ENCODE measurements around the gene ATP9B. TPM values are rescaled to one million over a fixed set of nuclear protein-coding genes. Genes with fewer than 3 reads are reported as not detected.

Gene ATP9B
- total and polyA plus RNA-seq, 12 donors = 6.7 to 19.7 (median 14.5) TPM

DNA sequence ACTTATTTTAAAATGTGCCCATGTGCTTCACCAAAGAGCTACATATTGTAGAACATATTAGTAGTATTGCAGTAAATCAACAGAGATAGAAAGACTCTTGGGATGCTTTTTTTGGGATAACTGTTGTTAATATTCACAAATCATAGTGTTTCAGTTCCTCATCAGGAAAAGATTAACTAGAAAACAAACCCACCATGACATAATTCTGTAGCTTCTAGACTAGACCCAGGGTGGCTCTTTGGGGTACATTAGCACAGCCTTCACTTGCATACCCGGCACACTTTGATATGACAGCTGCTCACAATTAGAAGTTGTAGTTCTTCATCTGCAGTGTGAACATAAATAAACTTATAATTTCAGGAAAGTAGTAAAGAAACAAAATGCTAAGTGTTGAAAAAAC is 154.2 kb downstream of the ATP9B start:
- Histone ChIP-seq H3K4me3 (no peak overlapping the region), H3K4me1 (peaks cover 0 to 7% (median 0%) of the 10 kb centered on the region in 9 donors), H3K27me3 (no peaks in the 10 kb centered on the region), H3K9me3 (no peaks in the 10 kb centered on the region), H3K27ac (no peak overlapping the region), H3K36me3 (peaks cover 0 to 17% (median 0%) of the 10 kb centered on the region in 9 donors)
- TF ChIP-seq, protein P1, sequence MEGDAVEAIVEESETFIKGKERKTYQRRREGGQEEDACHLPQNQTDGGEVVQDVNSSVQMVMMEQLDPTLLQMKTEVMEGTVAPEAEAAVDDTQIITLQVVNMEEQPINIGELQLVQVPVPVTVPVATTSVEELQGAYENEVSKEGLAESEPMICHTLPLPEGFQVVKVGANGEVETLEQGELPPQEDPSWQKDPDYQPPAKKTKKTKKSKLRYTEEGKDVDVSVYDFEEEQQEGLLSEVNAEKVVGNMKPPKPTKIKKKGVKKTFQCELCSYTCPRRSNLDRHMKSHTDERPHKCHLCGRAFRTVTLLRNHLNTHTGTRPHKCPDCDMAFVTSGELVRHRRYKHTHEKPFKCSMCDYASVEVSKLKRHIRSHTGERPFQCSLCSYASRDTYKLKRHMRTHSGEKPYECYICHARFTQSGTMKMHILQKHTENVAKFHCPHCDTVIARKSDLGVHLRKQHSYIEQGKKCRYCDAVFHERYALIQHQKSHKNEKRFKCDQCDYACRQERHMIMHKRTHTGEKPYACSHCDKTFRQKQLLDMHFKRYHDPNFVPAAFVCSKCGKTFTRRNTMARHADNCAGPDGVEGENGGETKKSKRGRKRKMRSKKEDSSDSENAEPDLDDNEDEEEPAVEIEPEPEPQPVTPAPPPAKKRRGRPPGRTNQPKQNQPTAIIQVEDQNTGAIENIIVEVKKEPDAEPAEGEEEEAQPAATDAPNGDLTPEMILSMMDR (IDR thresholded peaks at IDR 0.05) = no peak
- 99 to 100% methylated on average over 1 of the region's 1 CpG for WGBS, 2 donors
- intact Hi-C loops (cut with DNase I) = no loop called here
- ATAC-seq (no peak), DNase-seq (no peak)

DNA sequence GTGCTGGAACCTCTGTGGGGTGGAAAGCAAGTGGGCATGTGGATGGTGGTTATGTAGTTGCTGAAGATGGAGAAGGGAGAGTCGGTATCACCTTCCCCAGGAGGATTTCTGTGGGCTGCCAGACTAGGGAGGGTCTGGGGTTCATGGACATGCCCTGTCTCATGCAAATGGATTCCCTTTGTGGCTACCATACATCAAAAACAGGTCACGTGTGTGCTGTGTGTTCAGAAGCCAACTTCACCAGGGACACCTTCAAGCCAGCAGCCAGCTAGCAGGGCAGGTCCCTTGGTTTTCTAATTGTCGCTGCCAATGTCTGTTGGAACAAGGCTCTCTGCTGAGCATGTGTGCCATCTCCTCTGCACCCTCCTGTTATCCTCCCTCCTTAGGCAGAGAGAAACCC is 155.2 kb downstream of the ATP9B start:
- WGBS, 2 donors = 92% methylated on average over 3 of the region's 3 CpGs

DNA sequence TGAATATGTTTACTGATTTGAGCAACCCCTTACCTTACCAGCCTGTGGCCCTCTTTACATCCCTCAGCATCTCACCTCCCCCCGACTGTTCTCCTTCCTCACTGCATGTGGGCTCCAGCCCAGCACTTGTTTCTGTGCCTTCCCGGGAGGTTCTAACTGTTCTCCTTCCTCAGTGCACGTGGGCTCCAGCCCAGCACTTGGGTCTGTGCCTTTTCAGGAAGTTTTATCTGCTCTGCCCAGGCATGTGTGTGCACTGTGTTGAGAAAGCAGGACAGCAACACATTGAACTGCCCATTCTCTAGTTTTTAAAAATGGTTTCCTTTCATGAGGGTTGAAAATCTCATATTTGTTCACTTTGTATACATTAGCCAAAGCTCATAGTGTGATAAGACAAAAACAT is 158.4 kb downstream of the ATP9B start:
- intact Hi-C loops (cut with DNase I) = no loop called here
- H3K4me3 ChIP-seq = no peak overlapping the region
- no peak overlapping the region for H3K27ac ChIP-seq
- peaks cover 0 to 4% (median 0%) of the 10 kb centered on the region in 9 donors for H3K4me1 ChIP-seq
- H3K27me3 ChIP-seq = no peaks in the 10 kb centered on the region
- H3K36me3 ChIP-seq = no peaks in the 10 kb centered on the region
- peak in 3 of 8 donors; percentile 29 to 64 (median 37) for ATAC-seq
- DNase-seq = no peak
- 29 to 54% methylated on average over 3 of the region's 3 CpGs for WGBS, 2 donors
- no peaks in the 10 kb centered on the region for H3K9me3 ChIP-seq
- TF ChIP-seq, protein P1 (IDR thresholded peaks at IDR 0.05) = no peak

More for the DNA sequence above, 155.2 kb downstream of the ATP9B start:
- Histone ChIP-seq H3K9me3 (no peaks in the 10 kb centered on the region), H3K4me3 (no peak overlapping the region), H3K36me3 (peaks cover 0 to 17% (median 0%) of the 10 kb centered on the region in 9 donors), H3K4me1 (peaks cover 0 to 4% (median 0%) of the 10 kb centered on the region in 9 donors), H3K27ac (no peak overlapping the region), H3K27me3 (no peaks in the 10 kb centered on the region)
- DNase-seq = no peak
- intact Hi-C loops (cut with DNase I) = no loop called here
- no peak for ATAC-seq
- TF ChIP-seq, protein P1 (IDR thresholded peaks at IDR 0.05) = no peak

DNA sequence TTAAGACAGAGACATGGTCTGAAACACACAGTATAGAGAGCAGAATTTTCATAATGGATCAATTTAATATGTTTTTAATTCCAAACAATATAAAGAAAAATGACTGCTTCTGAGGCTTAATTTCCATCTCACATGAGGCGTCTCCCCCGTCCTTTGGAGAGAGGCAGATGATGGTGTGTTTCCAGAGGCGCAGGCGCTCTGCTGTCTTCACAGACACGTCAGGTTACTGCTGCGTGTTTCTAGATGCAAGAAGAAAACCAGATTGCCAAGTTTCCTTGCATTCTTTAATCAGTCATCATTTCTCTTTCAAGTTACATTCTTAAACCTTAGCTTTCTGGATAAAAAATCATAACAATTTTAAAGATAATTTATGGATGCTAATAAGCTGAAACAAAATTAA is 160.2 kb downstream of the ATP9B start:
- Histone ChIP-seq H3K27me3 (no peaks in the 10 kb centered on the region), H3K4me1 (peaks cover 0 to 4% (median 0%) of the 10 kb centered on the region in 9 donors), H3K9me3 (no peaks in the 10 kb centered on the region), H3K36me3 (no peaks in the 10 kb centered on the region), H3K27ac (no peak overlapping the region), H3K4me3 (no peak overlapping the region)
- WGBS, 2 donors = 96 to 98% methylated on average over 6 of the region's 6 CpGs
- intact Hi-C loops (cut with DNase I) = no loop called here
- ATAC-seq = no peak
- no peak for DNase-seq
- TF ChIP-seq, protein P1 (IDR thresholded peaks at IDR 0.05) = no peak
